Forelimb muscle (tissue), 1 donor: ENCODE data around the gene SAE1. TPM values are rescaled to one million over a fixed set of nuclear protein-coding genes. Genes with fewer than 3 reads are reported as not detected.

Source experiments
- polyA plus RNA-seq: library from polyadenylated mRNA; unstranded; fragments of 120-200 nt; gene quantifications from one replicate; pipeline ENCODE4 v1.2.1, GENCODE V29; 2013; ENCODE audit not compliant: insufficient read length

SAE1 gene
- polyA plus RNA-seq, 1 donor, result 74.5 TPM

Other genes starting within 250 kb of the SAE1 start
- gene NPAS1, start 111.0 kb upstream of the SAE1 start, polyA plus RNA-seq, result 1.3 TPM
- 9.5 TPM for gene TMEM160, start 82.2 kb upstream of the SAE1 start, polyA plus RNA-seq
- 20.5 TPM for gene ZC3H4, start 17.1 kb upstream of the SAE1 start, polyA plus RNA-seq
- 2.4 TPM for gene BBC3, start 100.4 kb downstream of the SAE1 start, polyA plus RNA-seq
- gene CCDC9, start 125.7 kb downstream of the SAE1 start, polyA plus RNA-seq, result 23.8 TPM
- 12.4 TPM for gene INAFM1, start 144.1 kb downstream of the SAE1 start, polyA plus RNA-seq
- gene C5AR1, start 179.0 kb downstream of the SAE1 start, polyA plus RNA-seq, result 1.6 TPM
- gene C5AR2, start 201.3 kb downstream of the SAE1 start, polyA plus RNA-seq, result 0.47 TPM
- 9.9 TPM for gene DHX34, start 218.5 kb downstream of the SAE1 start, polyA plus RNA-seq